ENCODE results near the gene CLSTN2.

DNA sequence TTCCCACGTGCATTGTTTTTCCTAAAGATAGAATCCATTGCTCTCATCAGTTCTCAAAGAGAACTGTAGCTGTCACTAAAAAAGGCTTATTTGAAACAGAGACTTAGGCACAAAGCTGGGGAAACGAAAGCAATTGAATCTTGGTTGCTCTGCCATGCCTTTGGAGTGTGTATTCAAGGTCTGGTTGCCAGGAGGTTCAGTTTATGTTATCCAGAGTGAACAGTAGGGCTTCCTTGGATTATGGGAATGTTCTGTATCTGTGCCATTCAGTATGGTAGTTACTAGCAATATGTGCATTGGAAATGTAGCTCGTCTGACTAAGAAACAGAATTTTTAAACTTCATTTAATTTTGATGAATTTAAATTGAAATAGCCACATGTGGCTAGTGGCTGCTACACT, 50.6 kb downstream of the CLSTN2 start:
- TF ChIP-seq, protein P1, sequence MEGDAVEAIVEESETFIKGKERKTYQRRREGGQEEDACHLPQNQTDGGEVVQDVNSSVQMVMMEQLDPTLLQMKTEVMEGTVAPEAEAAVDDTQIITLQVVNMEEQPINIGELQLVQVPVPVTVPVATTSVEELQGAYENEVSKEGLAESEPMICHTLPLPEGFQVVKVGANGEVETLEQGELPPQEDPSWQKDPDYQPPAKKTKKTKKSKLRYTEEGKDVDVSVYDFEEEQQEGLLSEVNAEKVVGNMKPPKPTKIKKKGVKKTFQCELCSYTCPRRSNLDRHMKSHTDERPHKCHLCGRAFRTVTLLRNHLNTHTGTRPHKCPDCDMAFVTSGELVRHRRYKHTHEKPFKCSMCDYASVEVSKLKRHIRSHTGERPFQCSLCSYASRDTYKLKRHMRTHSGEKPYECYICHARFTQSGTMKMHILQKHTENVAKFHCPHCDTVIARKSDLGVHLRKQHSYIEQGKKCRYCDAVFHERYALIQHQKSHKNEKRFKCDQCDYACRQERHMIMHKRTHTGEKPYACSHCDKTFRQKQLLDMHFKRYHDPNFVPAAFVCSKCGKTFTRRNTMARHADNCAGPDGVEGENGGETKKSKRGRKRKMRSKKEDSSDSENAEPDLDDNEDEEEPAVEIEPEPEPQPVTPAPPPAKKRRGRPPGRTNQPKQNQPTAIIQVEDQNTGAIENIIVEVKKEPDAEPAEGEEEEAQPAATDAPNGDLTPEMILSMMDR (IDR thresholded peaks at IDR 0.05): no peak
- no peak for TF ChIP-seq POLR2A (IDR thresholded peaks at IDR 0.05)
